NCI-H1105 treated with DMSO at 0.1 percent for 48 hours (cell line): Measurements from ENCODE around the gene ZNF565.
"Not testable (repeated sequence)": the region's sequence is repeated elsewhere in the genome, so short reads cannot be mapped to it uniquely, and the experiment has no call there.

Experiments used
- DNase-seq: peaks from one replicate; lab custom pipeline; 2025; lab: John Stamatoyannopoulos, UW

The ZNF565 gene

DNA sequence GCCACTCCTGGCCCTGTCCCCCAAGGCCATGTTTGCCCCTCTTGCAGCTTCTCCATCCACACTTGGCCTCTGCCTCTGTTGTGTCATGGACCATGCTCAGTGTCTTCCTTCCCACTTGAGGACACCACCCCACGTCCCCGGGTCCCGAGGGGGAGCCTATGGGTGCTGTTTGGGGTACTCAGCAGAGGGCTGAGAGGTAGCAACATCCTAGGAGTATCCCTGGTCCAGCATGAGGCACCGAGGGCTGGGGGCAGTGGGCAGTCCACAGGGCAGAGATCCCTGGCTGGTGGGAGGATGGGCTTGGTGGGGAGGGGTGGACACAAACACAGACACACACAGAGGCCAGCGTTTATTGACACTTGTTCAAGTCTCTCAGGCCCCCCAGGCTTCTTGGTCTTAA is 63.9 kb downstream of the ZNF565 start:
- DNase-seq = no peak

DNA sequence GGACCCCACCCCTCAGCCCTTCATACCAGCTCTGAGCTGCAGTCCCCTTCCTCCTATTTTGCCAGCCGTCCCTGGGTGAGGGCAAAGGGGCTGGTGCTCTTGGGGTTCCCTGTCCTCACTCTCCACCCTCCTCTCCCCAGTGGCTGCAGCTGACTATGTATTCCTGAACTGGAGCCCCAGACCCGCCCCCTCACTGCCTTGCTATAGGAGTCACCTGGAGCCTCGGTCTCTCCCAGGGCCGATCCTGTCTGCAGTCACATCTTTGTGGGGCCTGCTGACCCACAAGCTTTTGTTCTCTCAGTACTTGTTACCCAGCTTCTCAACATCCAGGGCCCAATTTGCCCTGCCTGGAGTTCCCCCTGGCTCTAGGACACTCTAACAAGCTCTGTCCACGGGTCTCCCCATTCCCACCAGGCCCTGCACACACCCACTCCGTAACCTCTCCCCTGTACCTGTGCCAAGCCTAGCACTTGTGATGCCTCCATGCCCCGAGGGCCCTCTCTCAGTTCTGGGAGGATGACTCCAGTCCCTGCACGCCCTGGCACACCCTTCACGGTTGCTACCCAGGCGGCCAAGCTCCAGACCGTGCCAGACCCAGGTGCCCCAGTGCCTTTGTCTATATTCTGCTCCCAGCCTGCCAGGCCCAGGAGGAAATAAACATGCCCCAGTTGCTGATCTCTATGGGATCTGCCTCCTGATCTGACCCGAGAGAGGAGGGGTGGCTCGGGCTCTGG is 64.6 kb downstream of the ZNF565 start:
- DNase-seq = no peak

DNA sequence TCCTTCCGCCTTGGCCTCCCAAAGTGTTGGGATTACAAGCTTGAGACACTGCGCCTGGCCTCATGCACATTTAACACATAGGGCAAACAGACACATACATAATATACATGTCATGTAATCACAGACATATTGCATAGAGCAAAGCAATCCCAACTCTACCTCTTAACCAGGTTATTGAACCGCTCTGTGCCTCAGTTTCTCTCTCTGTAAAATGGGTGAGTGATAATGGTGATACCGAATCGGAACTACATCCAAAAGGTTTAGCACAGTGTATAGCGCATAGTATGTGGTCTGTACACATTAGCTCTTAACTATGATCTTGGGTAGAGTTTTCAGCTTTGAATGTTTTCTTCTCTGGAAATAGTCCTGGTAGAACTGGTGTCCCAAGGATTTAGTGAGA is 69.8 kb downstream of the ZNF565 start:
- no peak for DNase-seq

DNA sequence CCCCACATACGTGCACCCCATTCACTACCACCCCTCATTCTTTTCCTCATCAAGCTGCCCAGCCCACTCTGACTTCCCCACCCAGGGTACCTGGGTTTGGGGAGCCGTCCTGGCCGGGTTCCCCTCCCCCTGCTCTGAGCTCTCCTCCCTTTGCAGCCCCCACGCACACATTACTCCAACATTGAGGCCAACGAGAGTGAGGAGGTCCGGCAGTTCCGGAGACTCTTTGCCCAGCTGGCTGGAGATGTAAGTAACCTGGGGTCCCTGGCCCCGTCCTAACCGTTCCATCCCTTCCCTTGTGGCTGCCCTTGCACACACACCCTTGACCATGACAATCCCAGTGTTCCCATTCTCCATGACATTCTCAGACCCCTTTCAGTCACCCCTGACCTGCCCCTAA is 72.0 kb downstream of the ZNF565 start:
- DNase-seq = no peak

DNA sequence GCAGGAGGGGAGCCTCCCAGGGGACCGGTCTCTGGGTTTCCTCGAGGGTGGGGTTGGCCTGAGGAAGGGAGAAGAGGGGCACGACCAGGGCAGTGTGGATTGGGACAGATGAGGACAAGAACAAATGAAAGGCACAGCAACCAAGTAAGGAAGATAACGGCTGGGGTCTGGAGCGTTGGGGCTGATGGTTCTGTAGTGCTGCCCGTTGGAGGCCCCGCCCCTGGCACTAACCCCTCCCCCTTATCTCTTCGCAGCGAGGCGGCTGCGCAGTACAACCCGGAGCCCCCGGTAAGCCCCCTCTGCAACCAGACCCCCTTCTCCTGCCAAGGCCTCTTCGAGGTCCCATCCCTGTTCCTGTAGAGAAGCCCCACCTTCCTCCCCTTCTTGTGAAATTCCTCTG is 72.4 kb downstream of the ZNF565 start:
- no peak for DNase-seq

DNA sequence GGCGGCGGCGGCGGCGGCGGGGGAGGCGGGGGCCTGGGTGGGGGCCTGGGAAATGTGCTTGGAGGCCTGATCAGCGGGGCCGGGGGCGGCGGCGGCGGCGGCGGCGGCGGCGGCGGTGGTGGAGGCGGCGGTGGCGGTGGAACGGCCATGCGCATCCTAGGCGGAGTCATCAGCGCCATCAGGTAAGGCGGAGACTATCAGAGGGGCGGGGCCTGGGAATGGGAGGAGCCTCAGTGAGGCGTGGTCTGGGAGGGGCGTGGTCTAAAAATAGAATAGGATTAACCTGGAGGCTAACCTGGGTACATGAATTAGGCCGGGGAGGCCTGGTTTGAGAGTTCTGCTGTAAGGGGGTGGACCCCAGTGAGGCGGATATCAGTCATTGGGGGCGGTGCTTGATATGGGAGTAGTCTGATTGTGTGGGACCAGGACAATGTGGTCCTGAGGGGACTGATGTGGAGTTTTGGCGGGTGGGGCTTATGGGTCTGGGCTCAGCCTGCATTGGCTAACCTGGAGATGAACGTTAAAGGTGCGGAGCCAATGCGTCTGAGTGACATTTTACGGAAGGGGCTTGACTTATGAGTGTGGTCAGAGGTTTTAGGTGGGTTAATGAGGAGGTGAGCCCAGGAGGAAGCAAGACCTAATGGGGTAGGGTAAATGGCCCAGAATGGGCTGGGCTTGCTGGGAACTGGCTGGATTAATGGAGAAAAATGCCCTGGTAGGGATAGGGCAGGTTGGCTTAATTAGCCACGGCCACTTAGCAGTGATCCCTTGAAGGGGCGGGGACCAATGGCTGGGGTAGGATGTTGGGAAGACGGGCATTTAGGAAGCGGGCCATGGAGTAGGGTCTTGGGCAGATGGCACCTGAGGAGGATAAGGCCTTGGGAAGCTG is 73.2 kb downstream of the ZNF565 start:
- peak; percentile 72 for DNase-seq

DNA sequence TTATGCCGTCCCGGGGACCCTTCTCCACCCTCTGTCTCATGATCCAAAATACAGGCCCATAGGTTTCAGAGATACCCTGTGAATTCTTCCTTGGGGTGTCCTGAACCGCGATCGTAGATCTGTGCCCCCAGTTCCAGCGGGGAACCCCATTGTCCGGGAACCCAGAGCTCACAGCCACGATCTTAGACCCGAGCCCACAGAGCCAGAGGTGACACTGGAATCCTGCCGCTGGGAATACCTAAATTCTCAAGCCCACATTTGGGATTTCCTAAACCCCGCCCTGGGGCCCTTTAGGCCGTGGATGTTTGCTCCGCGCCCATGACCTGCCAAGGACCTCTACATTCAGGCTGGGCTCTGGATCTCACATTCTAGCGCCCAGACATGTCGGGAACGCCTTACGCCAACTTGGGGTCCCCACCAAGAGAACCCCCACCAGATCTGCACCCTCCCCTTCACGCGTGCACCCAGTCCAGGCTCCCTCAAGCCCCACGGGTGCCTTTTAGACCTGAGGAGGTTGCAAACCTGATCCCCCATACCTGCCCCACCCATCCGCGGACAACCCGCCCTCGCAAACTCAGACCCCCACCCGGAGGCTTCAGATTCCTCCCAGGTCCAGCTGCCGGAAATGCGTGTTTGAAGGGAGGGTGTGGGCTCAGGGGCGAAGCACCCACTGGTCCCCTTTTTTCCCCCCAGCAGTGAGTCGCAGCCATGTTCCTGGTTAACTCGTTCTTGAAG is 74.0 kb downstream of the ZNF565 start:
- peak; percentile 79 for DNase-seq

DNA sequence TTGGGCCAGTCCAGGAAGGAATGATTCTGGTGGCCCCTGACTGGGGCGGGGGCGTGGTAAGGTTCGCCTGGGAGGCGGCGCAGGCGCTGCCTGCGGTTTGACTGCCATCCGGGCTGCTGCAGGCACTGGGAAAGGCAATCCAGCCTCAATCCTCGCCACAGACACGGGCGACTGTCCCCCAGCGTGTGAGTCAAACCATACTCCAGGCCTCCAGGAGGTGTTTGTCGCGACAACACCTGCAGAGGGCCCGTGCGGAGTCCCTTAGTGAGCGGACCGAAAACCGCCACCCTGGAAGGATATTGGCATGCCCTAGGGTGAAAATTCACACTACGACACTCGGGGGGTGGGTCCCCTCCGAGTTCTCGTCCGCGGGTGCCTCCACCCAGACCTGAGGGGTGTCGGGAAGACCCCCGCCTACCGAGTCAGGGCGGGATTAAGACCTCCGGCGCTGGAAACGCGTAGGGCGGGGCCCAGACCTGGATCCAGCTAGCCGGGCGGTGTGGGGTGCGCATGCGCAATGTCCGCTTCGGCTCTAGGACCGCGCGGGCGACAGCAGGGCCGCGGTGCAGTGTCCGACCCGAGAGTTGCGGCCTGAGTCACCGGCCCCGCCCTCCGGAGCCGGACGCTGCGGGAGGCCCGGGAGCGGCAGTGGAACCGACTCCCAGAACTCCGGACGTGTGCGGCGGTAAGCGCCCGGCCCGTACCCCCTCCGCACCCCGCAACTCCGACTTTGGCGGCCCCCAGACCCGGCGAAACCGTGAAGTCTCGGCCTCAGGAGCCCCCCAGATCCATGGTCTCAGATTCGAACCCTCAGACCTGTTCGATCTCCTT is 74.8 kb downstream of the ZNF565 start, which contains the start of gene CAPNS1:
CAPNS1 (plus strand) TSS at position 594 of the 831 bp plus-strand sequence. CDS start 946 bp downstream, outside the sequence.
- DNase-seq = peak; percentile 96

DNA sequence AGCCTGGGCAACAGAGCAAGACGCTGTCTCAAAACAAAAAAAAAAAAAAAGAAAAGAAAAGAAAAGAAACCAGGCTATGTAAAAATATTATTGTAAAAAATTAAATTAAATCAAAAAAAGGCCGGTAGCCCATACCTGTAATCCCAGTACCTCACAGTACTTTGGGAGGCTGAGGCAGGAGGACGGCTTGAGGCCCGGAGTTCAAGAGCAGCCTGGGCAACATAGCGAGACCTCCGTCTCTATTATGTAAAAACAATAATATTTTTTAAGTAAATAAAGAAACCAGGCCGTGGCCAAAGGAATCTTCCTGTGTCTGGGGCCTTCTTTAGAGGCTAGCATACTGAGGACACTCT is 75.4 kb downstream of the ZNF565 start:
- DNase-seq = no peak

DNA sequence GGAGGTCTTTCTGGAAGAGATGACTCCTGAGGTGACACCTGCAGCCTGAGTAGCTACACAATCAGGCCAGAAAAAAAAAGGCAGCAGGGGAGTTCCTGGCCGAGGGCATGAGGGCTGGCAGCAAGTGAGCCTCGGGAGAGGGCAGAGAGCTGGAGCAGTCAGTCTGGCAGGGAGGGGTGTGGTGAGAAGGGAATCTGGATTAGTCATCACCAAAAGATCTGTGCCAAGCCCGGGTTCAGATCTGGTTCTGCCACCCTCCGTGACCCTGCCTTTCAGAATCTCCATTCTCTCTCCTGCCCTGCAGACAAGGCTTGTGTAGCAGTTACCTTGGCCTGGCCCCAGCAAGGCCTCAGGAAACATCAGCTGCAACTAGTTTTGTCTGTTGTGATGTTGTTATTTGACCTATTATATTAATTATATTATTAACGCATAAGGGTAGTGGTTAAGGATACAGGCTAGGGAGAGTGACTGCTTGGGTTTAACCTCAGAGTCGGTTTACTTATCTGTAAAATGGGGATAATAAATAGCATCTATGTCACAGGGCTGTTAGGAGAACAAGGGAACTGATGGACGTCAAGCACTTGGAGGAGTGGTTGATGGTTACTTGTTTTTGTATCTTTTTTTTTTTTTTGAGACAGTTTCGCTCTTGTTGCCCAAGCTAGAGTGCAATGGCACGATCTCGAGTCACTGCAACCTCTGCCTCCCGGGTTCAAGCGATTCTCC is 77.3 kb downstream of the ZNF565 start:
- peak; percentile 5 for DNase-seq

DNA sequence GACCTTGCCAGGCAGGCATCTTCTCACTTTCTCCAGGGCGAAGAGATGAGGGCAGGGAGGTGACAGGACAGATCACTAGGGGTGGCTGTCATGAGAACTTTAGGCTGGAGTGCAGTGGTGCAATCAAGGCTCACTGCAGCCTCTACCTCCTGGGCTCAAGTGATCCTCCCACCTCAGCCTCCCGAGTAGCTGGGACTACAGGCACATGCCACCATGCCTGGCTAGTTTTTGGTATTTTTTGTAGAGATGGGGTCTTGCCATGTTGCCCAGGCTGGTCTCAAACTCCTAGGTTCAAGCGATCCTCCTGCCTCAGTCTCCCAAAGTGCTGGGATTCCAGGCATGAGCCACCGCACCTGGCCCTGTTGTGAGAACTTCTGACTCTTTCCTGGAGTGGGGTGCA is 79.6 kb downstream of the ZNF565 start:
- DNase-seq = not testable (repeated sequence)
